ENCODE measurements around the gene IGLL1.

Gene IGLL1

GRCh38 chr22:23613193-23613972, 33.3 kb upstream of the IGLL1 start:
- H3K27ac Mint-ChIP-seq, result no peak overlapping the region
- peaks cover 6% of the 10 kb centered on the region for H3K27me3 Mint-ChIP-seq (ENCODE audit: low read depth)
- peaks cover 5% of the 10 kb centered on the region for H3K36me3 Mint-ChIP-seq (ENCODE audit: low read depth)
- TF ChIP-seq, protein P1, sequence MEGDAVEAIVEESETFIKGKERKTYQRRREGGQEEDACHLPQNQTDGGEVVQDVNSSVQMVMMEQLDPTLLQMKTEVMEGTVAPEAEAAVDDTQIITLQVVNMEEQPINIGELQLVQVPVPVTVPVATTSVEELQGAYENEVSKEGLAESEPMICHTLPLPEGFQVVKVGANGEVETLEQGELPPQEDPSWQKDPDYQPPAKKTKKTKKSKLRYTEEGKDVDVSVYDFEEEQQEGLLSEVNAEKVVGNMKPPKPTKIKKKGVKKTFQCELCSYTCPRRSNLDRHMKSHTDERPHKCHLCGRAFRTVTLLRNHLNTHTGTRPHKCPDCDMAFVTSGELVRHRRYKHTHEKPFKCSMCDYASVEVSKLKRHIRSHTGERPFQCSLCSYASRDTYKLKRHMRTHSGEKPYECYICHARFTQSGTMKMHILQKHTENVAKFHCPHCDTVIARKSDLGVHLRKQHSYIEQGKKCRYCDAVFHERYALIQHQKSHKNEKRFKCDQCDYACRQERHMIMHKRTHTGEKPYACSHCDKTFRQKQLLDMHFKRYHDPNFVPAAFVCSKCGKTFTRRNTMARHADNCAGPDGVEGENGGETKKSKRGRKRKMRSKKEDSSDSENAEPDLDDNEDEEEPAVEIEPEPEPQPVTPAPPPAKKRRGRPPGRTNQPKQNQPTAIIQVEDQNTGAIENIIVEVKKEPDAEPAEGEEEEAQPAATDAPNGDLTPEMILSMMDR (IDR thresholded peaks at IDR 0.05; ENCODE audit: unreplicated experiment in 3 of 3), result no peak
- H3K4me3 Mint-ChIP-seq, result no peak overlapping the region
- H3K9me3 Mint-ChIP-seq, result no peaks in the 10 kb centered on the region
- H3K4me1 Mint-ChIP-seq, result no peaks in the 10 kb centered on the region

DNA sequence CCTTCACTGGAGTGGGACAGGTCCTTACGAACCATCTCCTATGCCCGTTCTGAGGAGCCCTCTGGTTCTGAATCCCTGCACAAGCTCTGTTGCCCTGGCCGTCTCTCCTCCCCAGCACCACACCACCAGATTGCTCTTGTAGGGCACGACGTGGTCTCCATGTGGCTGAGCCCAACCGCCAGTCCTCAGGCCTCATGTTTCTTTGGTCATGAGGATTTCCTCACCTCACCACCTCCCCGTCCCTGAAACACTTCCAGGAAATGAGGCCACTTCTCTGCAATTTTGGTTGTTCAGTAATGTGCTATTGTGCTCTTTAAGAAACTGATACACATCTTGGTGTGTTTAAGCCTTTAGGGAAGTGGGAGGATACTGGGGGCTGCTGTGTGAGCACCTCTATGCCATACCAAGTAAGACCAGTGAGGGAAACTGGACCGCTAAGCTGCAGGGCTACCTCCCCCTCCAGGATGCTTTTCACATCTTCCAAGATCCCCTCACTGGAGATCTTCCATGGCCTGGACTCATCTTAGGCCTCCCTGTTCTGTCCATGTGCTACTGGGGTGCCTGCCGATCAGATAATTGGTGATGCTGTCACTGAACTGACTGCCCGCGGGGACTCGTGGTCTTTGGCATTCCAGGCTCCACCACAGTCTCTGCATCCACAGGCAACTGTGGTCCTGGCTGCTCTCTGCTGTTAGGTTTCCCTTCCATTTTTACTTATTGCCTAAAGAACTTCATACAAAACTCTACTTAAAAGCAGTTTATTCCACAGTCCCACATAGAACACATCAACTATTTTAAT, 30.1 kb upstream of the IGLL1 start:
- H3K27ac Mint-ChIP-seq, result no peak overlapping the region
- H3K4me1 Mint-ChIP-seq, result no peaks in the 10 kb centered on the region
- TF ChIP-seq, protein P1 (IDR thresholded peaks at IDR 0.05; ENCODE audit: unreplicated experiment in 3 of 3), result no peak
- no peak overlapping the region for H3K4me3 Mint-ChIP-seq
- peaks cover 6% of the 10 kb centered on the region for H3K27me3 Mint-ChIP-seq (ENCODE audit: low read depth)
- no peaks in the 10 kb centered on the region for H3K9me3 Mint-ChIP-seq
- no peaks in the 10 kb centered on the region for H3K36me3 Mint-ChIP-seq (ENCODE audit: low read depth)

GRCh38 chr22:23608583-23608982, 28.5 kb upstream of the IGLL1 start:
- Mint-ChIP-seq H3K9me3 (no peaks in the 10 kb centered on the region), H3K4me3 (no peak overlapping the region), H3K4me1 (no peaks in the 10 kb centered on the region), H3K36me3 (ENCODE audit: low read depth) (no peaks in the 10 kb centered on the region), H3K27me3 (ENCODE audit: low read depth) (peaks cover 11% of the 10 kb centered on the region), H3K27ac (no peak overlapping the region)
- TF ChIP-seq, protein P1 (IDR thresholded peaks at IDR 0.05; ENCODE audit: unreplicated experiment in 3 of 3), result no peak

- Mint-ChIP-seq H3K27me3 (ENCODE audit: low read depth) (peaks cover 15% of the 10 kb centered on the region), H3K4me3 (no peak overlapping the region), H3K27ac (no peak overlapping the region), H3K9me3 (no peaks in the 10 kb centered on the region), H3K36me3 (ENCODE audit: low read depth) (no peaks in the 10 kb centered on the region), H3K4me1 (no peaks in the 10 kb centered on the region)
- TF ChIP-seq, protein P1 (IDR thresholded peaks at IDR 0.05; ENCODE audit: unreplicated experiment in 3 of 3), result no peak
Measured at GRCh38 chr22:23606204-23607131, 26.4 kb upstream of the IGLL1 start.

GRCh38 chr22:23604939-23605712, 25.0 kb upstream of the IGLL1 start:
- Mint-ChIP-seq H3K4me1 (no peaks in the 10 kb centered on the region), H3K27ac (no peak overlapping the region), H3K36me3 (ENCODE audit: low read depth) (no peaks in the 10 kb centered on the region), H3K4me3 (no peak overlapping the region), H3K9me3 (no peaks in the 10 kb centered on the region), H3K27me3 (ENCODE audit: low read depth) (peaks cover 15% of the 10 kb centered on the region)
- TF ChIP-seq, protein P1 (IDR thresholded peaks at IDR 0.05; ENCODE audit: unreplicated experiment in 3 of 3), result no peak
